Effector memory CD8-positive, alpha-beta T cell (primary cell): ENCODE results near the gene GORAB.

Source experiments
- ATAC-seq: fragments of 150-1000 bp; cut with Tn5 transposase; replicated peaks from 2 replicates; pipeline ENCODE4 v1.10.0; 2021; ENCODE audit warnings: mild to moderate bottlenecking, moderate library complexity
- DNase-seq, 3 experiments: peaks; one replicate each; pipeline ENCODE4 v3.0.0; 2021
- H3K27ac Mint-ChIP-seq, 2 donors: one replicate each; pipeline ENCODE4 v1.8.0; 2022; ENCODE audit warnings: mild to moderate bottlenecking in 2 of 2, mixed read lengths in 2 of 2, moderate library complexity in 2 of 2
- H3K27me3 Mint-ChIP-seq, 2 donors: one replicate each; pipeline ENCODE4 v1.8.0; 2022; ENCODE audit warnings: mixed read lengths in 2 of 2
- H3K36me3 Mint-ChIP-seq: one replicate; pipeline ENCODE4 v1.8.0; 2022; ENCODE audit warnings: mild to moderate bottlenecking, moderate library complexity, mixed read lengths; ENCODE audit not compliant: insufficient read depth
- H3K4me1 Mint-ChIP-seq, 2 donors: one replicate each; pipeline ENCODE4 v1.8.0; 2022; ENCODE audit warnings: low read depth in 2 of 2, mixed read lengths in 2 of 2
- H3K4me3 Mint-ChIP-seq, 2 donors: one replicate each; pipeline ENCODE4 v1.8.0; 2022; ENCODE audit warnings: mild to moderate bottlenecking in 2 of 2, mixed read lengths in 2 of 2, moderate library complexity in 2 of 2
- H3K9me3 Mint-ChIP-seq, 2 donors: one replicate each; pipeline ENCODE4 v1.8.0; 2022; ENCODE audit warnings: mixed read lengths in 2 of 2

Gene GORAB

GRCh38 chr1:170586321-170587252 is 54.6 kb downstream of the GORAB start:
- Mint-ChIP-seq H3K4me3 (no peak overlapping the region), H3K27me3 (peaks cover 40 to 51% of the 10 kb centered on the region in 2 donors), H3K36me3 (no peaks in the 10 kb centered on the region), H3K4me1 (no peaks in the 10 kb centered on the region), H3K27ac (no peak overlapping the region), H3K9me3 (no peaks in the 10 kb centered on the region)
- DNase-seq (no peak), ATAC-seq (no peak)

GRCh38 chr1:170587253-170587593 is 55.3 kb downstream of the GORAB start:
- Mint-ChIP-seq H3K27ac (no peak overlapping the region), H3K9me3 (no peaks in the 10 kb centered on the region), H3K27me3 (peaks cover 42 to 54% of the 10 kb centered on the region in 2 donors), H3K4me3 (no peak overlapping the region), H3K36me3 (no peaks in the 10 kb centered on the region), H3K4me1 (no peaks in the 10 kb centered on the region)
- ATAC-seq (no peak), DNase-seq (no peak)

GRCh38 chr1:170590921-170591705 is 59.1 kb downstream of the GORAB start:
- Mint-ChIP-seq H3K27me3 (peaks cover 53 to 54% of the 10 kb centered on the region in 2 donors), H3K4me1 (no peaks in the 10 kb centered on the region), H3K36me3 (no peaks in the 10 kb centered on the region), H3K4me3 (no peak overlapping the region), H3K27ac (no peak overlapping the region), H3K9me3 (no peaks in the 10 kb centered on the region)
- no peak for DNase-seq
- ATAC-seq = no peak

DNA sequence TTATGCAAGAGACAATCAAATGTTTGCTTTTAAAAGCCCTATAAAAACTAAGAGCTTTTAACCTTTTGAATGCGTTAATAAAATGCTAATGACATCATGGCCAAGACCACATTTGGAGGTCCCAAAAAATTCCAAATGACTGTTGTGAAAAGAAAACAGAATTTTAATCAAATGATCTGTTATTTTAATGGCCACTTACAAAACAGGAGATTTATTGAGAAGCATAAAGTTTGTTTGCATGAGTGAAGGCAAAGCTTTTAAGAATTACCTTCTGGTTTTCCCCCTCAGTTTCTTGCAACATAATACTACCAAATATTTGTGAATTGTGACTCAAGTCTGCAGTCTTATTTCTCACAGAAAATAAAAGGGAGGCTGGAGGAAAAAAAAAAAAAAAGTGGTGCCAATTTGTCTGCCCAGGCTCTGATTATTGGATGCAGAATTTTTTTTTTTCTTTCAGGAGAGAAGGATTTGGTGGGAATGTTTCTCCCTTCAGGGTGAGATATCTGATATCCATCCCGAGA is 60.7 kb downstream of the GORAB start:
- ATAC-seq (no peak), DNase-seq (no peak)
- Mint-ChIP-seq H3K27ac (peak overlapping the region in 1 of 2 donors; percentile 42), H3K4me3 (no peak overlapping the region), H3K36me3 (no peaks in the 10 kb centered on the region), H3K9me3 (peaks cover 2 to 5% of the 10 kb centered on the region in 2 donors), H3K4me1 (no peaks in the 10 kb centered on the region), H3K27me3 (peaks cover 38 to 40% of the 10 kb centered on the region in 2 donors)

GRCh38 chr1:170593173-170594011 is 61.4 kb downstream of the GORAB start:
- no peak for DNase-seq
- ATAC-seq = no peak
- Mint-ChIP-seq H3K9me3 (peaks cover 3 to 8% of the 10 kb centered on the region in 2 donors), H3K36me3 (no peaks in the 10 kb centered on the region), H3K27me3 (peaks cover 32 to 40% of the 10 kb centered on the region in 2 donors), H3K4me3 (no peak overlapping the region), H3K27ac (peak overlapping the region in 1 of 2 donors; percentile 42), H3K4me1 (no peaks in the 10 kb centered on the region)

DNA sequence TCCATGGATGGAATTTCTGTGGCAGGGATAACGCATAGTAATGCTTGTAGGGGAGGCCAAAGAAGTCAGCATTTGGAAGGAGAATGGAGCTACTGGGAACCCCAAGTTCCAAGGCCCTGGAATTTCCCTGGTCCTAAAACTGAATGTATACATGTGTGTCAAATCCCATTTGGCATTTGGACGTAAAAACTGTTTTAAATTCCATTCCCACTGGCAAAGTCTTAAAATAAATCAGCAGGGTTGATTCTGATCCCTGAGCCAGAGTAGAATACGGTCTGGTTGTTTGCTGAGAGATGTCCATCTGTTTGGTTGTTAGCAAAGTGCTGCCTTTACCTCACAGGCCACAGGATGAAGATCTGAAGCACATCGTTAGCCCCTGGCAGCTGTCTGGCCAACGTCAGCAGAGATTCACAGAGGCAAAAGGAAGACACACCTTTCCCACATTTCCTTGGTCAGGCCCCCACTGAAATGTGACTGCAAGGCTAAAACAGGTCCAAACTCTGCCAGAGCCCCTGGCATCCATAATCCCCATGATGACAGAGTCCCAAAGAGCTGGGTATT is 62.2 kb downstream of the GORAB start:
- H3K9me3 Mint-ChIP-seq = peaks cover 3 to 8% of the 10 kb centered on the region in 2 donors
- peaks cover 32 to 40% of the 10 kb centered on the region in 2 donors for H3K27me3 Mint-ChIP-seq
- H3K4me3 Mint-ChIP-seq = no peak overlapping the region
- H3K27ac Mint-ChIP-seq = no peak overlapping the region
- H3K4me1 Mint-ChIP-seq = no peaks in the 10 kb centered on the region
- DNase-seq = no peak
- no peaks in the 10 kb centered on the region for H3K36me3 Mint-ChIP-seq
- ATAC-seq = no peak

DNA sequence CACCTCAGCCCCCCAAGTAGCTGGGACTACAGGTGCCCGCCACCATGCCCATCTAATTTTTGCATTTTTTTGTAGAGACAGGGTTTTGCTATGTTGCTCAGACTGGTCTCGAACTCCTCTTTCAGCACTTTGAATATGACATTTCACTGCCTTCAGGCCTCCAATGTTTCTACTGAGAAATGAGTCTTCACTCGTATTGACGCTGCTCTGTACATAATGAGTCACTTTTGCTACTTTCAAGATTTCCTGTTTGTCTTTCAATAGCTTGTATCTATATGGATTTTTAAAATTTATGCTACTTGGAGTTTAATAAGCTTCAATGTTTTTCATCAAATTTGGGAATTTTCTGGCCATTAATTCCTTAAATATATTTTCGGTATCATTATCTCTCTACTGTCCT is 64.7 kb downstream of the GORAB start:
- peaks cover 3 to 8% of the 10 kb centered on the region in 2 donors for H3K9me3 Mint-ChIP-seq
- no peak for DNase-seq
- no peaks in the 10 kb centered on the region for H3K36me3 Mint-ChIP-seq
- H3K4me1 Mint-ChIP-seq = no peaks in the 10 kb centered on the region
- no peak overlapping the region for H3K27ac Mint-ChIP-seq
- ATAC-seq = no peak
- H3K4me3 Mint-ChIP-seq = no peak overlapping the region
- peaks cover 11 to 28% of the 10 kb centered on the region in 2 donors for H3K27me3 Mint-ChIP-seq

- DNase-seq = no peak
- no peak overlapping the region for H3K4me3 Mint-ChIP-seq
- ATAC-seq = no peak
- H3K27me3 Mint-ChIP-seq = peaks cover under 1 to 14% of the 10 kb centered on the region in 2 donors
- no peaks in the 10 kb centered on the region for H3K36me3 Mint-ChIP-seq
- no peak overlapping the region for H3K27ac Mint-ChIP-seq
- peaks cover 3 to 8% of the 10 kb centered on the region in 2 donors for H3K9me3 Mint-ChIP-seq
- H3K4me1 Mint-ChIP-seq = no peaks in the 10 kb centered on the region
These were observed 66.7 kb downstream of the GORAB start for GRCh38 chr1:170598618-170599017.

DNA sequence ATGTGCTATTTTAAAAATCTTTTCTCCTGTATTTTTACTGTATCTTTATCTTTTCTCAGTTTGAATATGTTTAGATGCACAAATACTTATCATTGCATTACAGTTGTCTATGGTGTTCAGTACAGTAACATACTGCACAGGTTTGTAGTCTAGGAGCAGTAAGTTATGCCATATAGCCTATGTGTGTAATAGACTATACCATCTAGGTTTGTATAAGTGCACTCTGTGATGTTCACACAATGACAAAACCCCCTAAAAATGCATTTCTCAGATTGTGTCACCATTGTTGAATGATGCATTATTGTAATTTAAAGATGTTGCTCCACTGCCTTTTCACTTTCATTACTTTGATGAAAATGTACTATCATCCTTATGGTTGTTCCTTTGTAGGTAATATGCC is 67.1 kb downstream of the GORAB start:
- no peak overlapping the region for H3K27ac Mint-ChIP-seq
- H3K4me3 Mint-ChIP-seq = no peak overlapping the region
- H3K9me3 Mint-ChIP-seq = peaks cover 3 to 8% of the 10 kb centered on the region in 2 donors
- ATAC-seq = no peak
- H3K27me3 Mint-ChIP-seq = peaks cover 0 to 11% of the 10 kb centered on the region in 2 donors
- no peaks in the 10 kb centered on the region for H3K4me1 Mint-ChIP-seq
- DNase-seq = no peak
- no peaks in the 10 kb centered on the region for H3K36me3 Mint-ChIP-seq

GRCh38 chr1:170601866-170602265 is 69.9 kb downstream of the GORAB start:
- DNase-seq (no peak), ATAC-seq (no peak)
- no peak overlapping the region for H3K27ac Mint-ChIP-seq
- H3K27me3 Mint-ChIP-seq = peaks cover 0 to 11% of the 10 kb centered on the region in 2 donors
- peaks cover 3 to 8% of the 10 kb centered on the region in 2 donors for H3K9me3 Mint-ChIP-seq
- H3K4me1 Mint-ChIP-seq = no peaks in the 10 kb centered on the region
- H3K4me3 Mint-ChIP-seq = no peak overlapping the region
- H3K36me3 Mint-ChIP-seq = no peaks in the 10 kb centered on the region
